ENCODE results near the gene NUDT2.
"Not testable (repeated sequence)": the region's sequence is repeated elsewhere in the genome, so short reads cannot be mapped to it uniquely, and the experiment has no call there.

Gene NUDT2

GRCh38 chr9:34365282-34365681, 35.9 kb downstream of the NUDT2 start:
- Histone ChIP-seq H3K79me2 (ENCODE audit: insufficient read depth, low read depth) (no peaks in the 10 kb centered on the region), H3K4me2 (no peak overlapping the region), H3K4me3 (IDR thresholded peaks at IDR 0.05; ENCODE audit: insufficient read depth, low read depth, low read length) (no peak overlapping the region), H4K20me1 (ENCODE audit: insufficient read depth) (no peaks in the 10 kb centered on the region), H3K9ac (no peak overlapping the region), H3K36me3 (ENCODE audit: insufficient read depth) (no peaks in the 10 kb centered on the region), H3K4me1 (ENCODE audit: low read depth, poor library complexity, severe bottlenecking) (no peaks in the 10 kb centered on the region), H2AFZ (ENCODE audit: low read depth) (no peak overlapping the region), H3K27me3 (ENCODE audit: insufficient read depth, low read depth) (no peaks in the 10 kb centered on the region), H3K27ac (no peak overlapping the region)
- no peak for TF ChIP-seq CTCF (conservative IDR thresholded peaks at IDR 0.05; ENCODE audit: low read depth, low read length)

GRCh38 chr9:34366365-34366764, 37.0 kb downstream of the NUDT2 start:
- Histone ChIP-seq H3K27me3 (ENCODE audit: insufficient read depth, low read depth) (no peaks in the 10 kb centered on the region), H3K4me2 (no peak overlapping the region), H4K20me1 (ENCODE audit: insufficient read depth) (no peaks in the 10 kb centered on the region), H3K79me2 (ENCODE audit: insufficient read depth, low read depth) (no peaks in the 10 kb centered on the region), H3K27ac (no peak overlapping the region), H3K36me3 (ENCODE audit: insufficient read depth) (no peaks in the 10 kb centered on the region), H3K9ac (no peak overlapping the region), H2AFZ (ENCODE audit: low read depth) (no peak overlapping the region), H3K4me3 (IDR thresholded peaks at IDR 0.05; ENCODE audit: insufficient read depth, low read depth, low read length) (no peak overlapping the region), H3K4me1 (ENCODE audit: low read depth, poor library complexity, severe bottlenecking) (no peaks in the 10 kb centered on the region)
- TF ChIP-seq CTCF (conservative IDR thresholded peaks at IDR 0.05; ENCODE audit: low read depth, low read length), result no peak

GRCh38 chr9:34367751-34368410, 38.5 kb downstream of the NUDT2 start:
- not testable (repeated sequence) for H4K20me1 ChIP-seq (ENCODE audit: insufficient read depth); H3K9ac ChIP-seq; H3K4me2 ChIP-seq; H3K4me1 ChIP-seq (ENCODE audit: low read depth, poor library complexity, severe bottlenecking); H3K27ac ChIP-seq; H3K27me3 ChIP-seq (ENCODE audit: insufficient read depth, low read depth); H3K79me2 ChIP-seq (ENCODE audit: insufficient read depth, low read depth); H3K36me3 ChIP-seq (ENCODE audit: insufficient read depth); H3K4me3 ChIP-seq (IDR thresholded peaks at IDR 0.05; ENCODE audit: insufficient read depth, low read depth, low read length); H2AFZ ChIP-seq (ENCODE audit: low read depth)

- H3K4me1 ChIP-seq (ENCODE audit: low read depth, poor library complexity, severe bottlenecking); H3K4me3 ChIP-seq (IDR thresholded peaks at IDR 0.05; ENCODE audit: insufficient read depth, low read depth, low read length); H3K9ac ChIP-seq; H2AFZ ChIP-seq (ENCODE audit: low read depth); H3K36me3 ChIP-seq (ENCODE audit: insufficient read depth); H4K20me1 ChIP-seq (ENCODE audit: insufficient read depth); H3K4me2 ChIP-seq; H3K79me2 ChIP-seq (ENCODE audit: insufficient read depth, low read depth); H3K27ac ChIP-seq; H3K27me3 ChIP-seq (ENCODE audit: insufficient read depth, low read depth): not testable (repeated sequence)
Observed at GRCh38 chr9:34368796-34369195, 39.4 kb downstream of the NUDT2 start.

GRCh38 chr9:34369636-34370035, 40.3 kb downstream of the NUDT2 start:
- no peak for TF ChIP-seq CTCF (conservative IDR thresholded peaks at IDR 0.05; ENCODE audit: low read depth, low read length)
- Histone ChIP-seq H3K79me2 (ENCODE audit: insufficient read depth, low read depth) (no peaks in the 10 kb centered on the region), H2AFZ (ENCODE audit: low read depth) (no peak overlapping the region), H3K36me3 (ENCODE audit: insufficient read depth) (no peaks in the 10 kb centered on the region), H3K9ac (no peak overlapping the region), H3K27me3 (ENCODE audit: insufficient read depth, low read depth) (no peaks in the 10 kb centered on the region), H3K27ac (no peak overlapping the region), H3K4me1 (ENCODE audit: low read depth, poor library complexity, severe bottlenecking) (no peaks in the 10 kb centered on the region), H3K4me3 (IDR thresholded peaks at IDR 0.05; ENCODE audit: insufficient read depth, low read depth, low read length) (no peak overlapping the region), H4K20me1 (ENCODE audit: insufficient read depth) (no peaks in the 10 kb centered on the region), H3K4me2 (no peak overlapping the region)
